Activated naive CD8-positive, alpha-beta T cell treated with anti-CD3 and anti-CD28 coated beads, Interleukin-2, amount 50 U/mL, for 16 hours (primary cell): ENCODE data around the gene CMIP.
"Not testable (repeated sequence)": the region's sequence is repeated elsewhere in the genome, so short reads cannot be mapped to it uniquely, and the experiment has no call there.

Experiments
- DNase-seq: peaks from one replicate; pipeline ENCODE4 v3.0.0-alpha.2; 2020; ENCODE audit warnings: low read depth, low spot score

The CMIP gene

DNA sequence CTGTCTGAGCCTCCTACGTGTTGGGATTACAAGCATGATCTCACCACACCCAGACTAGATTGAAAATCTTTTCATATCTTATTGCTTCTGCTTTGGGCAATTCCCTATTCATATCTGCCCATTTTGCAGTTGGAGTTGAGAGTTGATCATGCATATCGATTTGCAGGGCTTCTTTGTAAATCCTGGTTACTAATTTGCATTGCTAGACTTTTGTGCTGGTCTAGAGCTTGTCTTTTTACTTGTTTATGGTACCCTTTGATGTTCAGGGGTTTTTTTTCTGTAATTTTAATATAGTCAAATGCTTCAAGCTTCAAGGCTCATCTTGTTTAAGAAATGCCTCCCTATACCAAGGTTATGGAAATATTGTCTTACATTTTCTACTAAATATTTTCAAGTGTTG is 23.5 kb upstream of the CMIP start:
- DNase-seq: no peak

DNA sequence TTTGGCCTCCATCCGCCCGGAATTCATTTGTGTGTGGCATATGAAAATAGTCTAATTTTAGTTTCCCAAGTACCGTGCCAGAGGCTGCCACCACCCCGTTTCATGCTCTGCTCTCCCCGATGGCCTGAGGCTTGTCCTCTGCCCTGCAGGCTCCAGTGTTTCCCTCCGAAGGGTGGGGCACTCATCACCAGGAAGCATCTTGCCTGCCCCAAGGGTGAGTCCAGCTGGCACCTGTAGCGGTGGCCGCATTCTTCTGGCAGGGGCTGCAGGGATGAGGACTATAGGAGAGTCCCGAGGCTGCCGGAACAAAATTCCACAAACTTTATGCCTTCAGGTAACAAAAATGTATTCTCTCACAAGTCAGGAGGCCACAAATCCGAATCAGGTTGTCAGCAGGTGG is 23.1 kb upstream of the CMIP start:
- no peak for DNase-seq

- not testable (repeated sequence) for DNase-seq
Measured at GRCh38 chr16:81422153-81422552, 22.5 kb upstream of the CMIP start.

- no peak for DNase-seq
Measured at GRCh38 chr16:81424771-81425170, 19.8 kb upstream of the CMIP start.

DNA sequence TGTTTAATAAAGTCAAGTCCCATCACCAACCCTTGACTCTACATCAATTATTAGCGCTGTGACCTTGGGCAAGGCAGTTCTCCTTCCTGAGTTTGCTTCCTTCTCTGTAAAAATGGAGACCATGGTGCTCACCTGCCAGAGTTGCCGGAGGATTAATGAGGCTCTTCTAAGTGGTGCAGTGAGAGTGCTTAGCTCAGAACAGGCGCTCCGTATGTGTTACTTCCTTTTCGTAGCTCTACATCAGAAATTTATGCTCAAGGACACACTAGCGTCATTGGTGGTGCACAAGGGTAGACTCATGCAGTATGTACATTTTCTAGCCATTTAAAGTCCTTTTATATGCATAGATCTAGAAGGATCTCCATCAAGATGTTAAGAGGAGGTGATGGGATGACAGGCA is 17.4 kb upstream of the CMIP start:
- no peak for DNase-seq

GRCh38 chr16:81429045-81429521 is 15.5 kb upstream of the CMIP start:
- DNase-seq: no peak

DNA sequence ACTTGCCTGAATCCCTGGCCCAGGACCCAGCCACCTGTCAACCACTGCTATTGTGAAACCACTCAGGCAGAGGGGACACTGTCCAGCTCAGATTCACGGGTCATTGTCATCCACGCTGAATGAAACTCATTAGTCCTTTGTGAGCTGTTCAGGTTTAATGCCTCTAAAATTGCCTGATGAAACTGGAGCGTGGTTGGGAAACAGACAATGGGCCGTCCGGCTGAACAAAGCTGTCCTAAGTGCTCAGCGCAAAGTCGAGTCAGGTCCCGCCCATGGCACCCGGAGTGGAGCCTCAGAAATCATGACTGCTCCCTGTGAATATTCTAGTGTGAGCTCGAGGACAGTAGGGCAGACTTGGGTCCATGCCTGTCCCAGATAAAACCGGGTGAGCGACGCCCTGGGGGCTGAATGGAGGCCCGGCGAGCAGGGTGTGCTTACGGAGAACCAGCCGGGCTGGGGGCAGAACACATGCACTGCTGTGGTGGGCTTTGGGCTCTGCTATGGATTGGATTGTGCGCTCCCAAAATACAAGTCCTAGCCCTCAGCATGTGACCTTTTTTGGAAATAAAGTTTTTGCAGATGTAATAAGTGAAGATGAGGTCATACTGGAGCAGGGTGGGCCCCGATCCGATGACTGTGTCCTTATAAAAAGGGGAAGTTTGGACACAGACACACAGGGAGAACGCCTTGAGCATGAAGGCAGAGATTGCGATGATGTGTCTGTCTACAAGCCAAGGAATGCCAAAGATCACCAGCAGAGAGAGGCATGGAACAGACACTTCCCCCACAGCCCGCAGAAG is 12.9 kb upstream of the CMIP start:
- DNase-seq: no peak

DNA sequence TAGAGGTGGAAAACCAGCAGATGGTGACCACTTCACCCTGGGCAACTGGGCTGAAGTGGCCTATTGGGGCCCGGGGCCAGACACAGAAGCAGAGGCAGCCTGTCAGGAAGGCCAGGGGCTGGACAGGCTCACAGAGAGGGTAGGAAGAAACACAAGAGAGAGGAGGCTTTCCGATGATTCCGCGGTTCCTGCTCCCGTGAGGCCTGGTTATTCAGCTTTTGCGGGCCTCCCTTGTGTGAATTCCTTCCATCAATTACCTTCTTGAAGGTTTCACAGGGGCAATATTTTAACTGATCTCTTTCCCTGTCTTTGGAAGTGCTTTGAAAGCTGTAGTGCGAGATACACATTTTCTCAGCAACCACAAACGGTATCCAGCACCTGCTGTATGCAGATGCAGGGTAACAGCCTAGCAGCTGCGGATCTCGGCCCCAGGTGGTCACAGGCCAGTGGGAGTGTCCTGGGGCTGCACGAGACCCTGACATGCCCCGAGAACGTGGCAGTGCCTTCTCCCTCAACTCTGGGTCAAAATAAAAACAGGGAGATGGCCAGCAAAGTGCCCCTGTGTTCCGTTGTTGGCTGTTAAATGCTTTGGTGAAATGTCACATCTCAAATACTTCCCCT is 11.6 kb upstream of the CMIP start:
- no peak for DNase-seq

DNA sequence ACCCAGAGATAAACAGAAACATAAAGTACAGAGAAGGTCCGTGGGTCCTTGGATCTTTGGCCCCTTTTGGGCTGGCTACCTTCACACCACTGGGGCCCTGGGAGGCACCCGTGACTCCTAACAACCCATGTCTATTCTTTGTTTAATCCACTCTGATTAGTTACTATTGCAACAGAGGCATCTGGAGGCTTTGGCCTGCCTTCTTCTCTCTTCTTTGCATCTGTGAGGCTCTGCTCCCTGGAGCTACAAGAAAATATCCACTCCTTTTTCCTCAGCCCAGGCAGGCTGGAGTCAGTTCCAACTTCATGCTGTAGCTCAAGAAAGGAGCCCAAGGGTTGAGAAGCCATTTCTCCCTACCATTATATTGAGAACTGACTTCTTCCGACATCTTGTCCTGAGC is 9.5 kb upstream of the CMIP start:
- no peak for DNase-seq

GRCh38 chr16:81435567-81435966 is 9.0 kb upstream of the CMIP start:
- no peak for DNase-seq

DNA sequence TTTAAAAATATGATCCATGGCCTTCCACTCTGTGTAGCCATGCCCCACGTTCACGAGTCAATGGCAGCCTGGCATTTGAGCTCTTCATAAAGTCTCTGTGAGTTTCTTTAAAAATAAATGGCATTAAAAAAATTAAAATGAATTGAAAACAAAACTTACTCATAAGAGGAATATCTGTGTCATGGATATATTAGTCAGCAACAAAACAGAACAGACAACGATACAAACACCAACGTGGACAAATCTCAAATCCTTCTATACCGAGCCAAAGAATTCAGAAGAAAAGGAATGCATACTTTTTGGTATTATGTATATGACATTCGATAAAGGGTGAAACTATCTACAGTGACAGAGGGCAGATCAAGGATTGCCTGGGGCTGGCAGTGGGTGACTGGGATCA is 8.2 kb upstream of the CMIP start:
- DNase-seq: no peak

DNA sequence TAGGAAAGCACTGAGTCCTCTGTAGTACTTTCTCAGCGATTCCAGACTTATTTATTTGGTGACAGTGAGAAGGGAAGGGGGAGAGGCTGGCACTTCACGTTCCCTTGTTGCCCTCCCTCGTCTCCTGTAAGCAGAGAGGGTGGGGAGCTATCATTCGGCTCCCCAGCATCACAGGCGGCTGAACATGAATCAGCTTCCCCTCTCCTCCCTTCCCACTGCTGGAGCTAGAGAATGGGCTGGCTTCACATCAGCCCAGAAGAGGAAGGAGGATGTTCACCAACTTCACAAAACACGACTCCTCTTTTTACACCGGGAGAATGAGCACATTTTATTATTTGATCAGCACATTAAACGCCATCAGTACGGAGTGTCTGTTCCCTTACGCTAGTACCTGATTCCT is 6.7 kb upstream of the CMIP start:
- DNase-seq: no peak

DNA sequence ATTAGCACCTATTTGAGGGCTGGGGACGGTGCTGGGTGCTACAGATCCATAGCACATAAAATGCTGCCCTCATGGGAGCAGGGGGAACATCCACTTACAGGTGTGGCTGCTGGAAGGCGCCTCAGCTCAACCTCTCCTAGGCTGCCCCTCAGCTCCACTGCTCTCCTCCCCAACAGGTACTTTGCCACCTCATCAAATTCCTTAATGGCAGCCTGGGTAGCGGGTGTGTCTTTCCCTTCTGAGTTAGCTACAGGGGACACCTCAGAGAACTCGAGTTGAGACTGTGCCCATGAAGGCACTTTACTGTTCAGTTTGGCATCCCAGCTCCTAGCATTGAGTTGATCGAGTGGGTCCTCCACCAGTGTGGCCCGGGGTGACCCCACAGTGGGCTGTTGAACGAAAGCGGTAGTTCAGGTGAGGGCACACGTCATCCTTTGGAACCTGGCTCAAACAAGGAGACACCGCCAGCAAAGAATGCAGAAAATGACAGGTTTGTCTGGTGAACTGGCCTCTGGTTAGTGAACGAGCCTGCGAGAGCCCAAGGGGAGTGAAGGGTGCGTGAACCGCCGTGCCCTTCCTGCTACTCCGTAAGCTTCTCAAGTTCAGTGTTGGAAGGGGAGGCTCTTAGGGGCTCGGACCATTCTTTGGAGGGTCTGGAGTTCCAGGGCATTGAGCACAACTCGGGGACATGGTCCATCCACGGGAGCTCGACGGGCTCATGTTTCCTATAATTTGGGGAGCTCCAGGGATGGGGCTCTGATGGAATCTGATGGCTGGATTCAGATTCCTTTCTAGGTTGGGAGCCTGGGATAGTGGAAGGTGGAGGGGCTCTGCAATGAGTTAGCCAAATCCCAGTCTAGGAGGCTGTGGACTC is 3.5 kb upstream of the CMIP start:
- DNase-seq: no peak

DNA sequence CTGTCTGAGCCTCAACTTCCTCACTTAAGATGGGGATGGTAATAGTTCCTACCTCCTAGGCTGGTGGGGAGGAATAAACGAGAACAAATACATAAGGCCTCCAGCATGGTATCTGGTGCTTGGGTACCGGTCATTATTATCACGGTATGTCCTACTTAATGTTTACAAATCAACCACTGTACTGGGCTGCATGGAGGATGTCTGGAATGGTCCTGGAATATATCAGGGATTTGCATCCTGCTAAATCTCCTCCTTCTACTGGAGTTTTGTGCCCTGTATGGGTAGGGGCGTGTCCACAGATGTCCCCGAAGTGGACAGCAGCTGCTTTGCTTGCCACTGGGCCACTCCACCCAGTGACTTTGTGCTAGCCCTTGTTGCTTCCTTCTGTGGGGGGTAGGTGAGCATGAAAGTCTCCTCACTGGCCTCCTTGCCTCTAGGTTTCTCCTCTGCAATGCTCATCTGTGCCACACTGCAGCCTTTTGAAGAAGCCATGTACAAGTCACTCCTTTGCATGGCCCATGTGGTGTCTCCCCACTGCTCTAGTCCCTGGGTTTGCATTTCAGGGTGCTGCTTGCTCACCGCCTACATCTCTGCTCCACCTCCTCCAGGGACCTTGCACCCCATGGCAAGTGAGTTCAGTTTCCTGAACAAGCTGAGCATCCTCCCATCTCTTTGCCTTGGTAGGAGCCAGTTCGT is 2.2 kb upstream of the CMIP start:
- no peak for DNase-seq

GRCh38 chr16:81442916-81443687 is 1.5 kb upstream of the CMIP start:
- DNase-seq: no peak

DNA sequence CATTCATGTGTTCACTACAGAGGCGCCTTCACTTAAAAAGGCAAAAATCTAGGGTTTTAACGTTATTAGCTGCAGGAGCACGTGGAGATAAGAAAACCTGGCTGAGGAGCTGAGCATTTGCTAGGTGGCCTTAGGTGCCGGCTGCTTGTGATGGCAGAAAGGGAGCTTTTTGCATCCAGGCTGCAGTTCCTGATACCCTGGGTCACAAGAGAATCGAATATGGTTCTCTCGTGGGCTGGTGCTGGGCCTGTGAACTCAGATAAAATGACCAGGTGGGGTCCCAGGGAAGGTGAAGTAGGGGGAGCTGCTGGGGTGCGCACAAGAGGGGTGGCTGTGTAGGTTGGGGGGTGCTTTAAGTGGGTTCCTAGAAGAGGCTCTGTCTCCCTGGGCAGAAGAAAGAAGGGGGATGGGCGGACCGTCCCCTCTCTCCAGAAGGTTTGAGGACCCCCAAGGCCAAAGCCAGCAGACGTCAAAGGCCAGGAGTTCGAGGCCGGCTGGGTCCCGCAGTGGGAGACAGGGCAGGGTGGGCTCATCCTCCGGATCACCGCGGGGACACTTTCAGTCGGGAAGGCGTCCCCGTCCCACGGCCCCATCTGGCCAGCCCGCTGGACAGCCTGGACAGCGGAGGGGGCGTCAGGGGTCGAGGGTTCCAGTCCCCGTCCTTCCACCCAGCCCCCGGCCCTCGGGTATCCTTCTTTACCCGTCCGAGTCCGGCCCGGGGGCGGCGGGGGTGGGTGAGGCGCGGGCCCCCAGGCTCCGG is 740 bp upstream of the CMIP start:
- DNase-seq: no peak

DNA sequence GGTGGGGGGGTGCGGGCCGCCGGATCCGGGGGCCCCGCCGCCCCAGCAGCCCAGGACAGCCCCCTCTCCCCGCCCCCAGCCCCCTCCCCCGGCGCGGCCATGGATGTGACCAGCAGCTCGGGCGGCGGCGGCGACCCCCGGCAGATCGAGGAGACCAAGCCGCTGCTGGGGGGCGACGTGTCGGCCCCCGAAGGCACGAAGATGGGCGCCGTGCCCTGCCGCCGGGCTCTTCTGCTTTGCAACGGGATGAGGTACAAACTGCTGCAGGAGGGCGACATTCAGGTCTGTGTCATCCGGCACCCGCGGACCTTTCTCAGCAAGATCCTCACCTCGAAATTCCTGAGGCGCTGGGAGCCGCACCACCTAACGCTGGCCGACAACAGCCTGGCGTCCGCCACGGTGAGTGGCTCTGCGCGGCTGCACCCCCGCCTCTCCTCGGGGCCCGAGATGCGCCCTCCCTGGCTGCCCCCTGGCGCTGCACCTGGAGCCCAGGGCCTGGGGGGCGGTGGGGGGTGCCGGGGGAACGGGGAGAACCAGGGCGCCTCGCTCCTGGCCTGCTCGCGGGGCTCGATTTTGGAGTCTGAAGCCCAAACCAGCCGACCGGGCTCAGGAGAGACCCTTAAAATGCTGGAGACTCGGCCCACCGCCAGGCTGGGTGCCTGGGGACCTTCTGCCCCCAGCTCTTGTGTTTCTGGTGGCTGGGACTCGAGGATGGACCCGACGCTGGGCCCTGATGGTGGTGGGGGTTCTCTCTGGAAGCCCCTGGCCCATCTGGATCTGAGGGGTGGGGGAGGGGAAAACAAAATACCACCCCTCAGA is 744 bp downstream of the CMIP start:
- DNase-seq: no peak

GRCh38 chr16:81445966-81446906 is 1.6 kb downstream of the CMIP start:
- DNase-seq: no peak
